GM18499 (cell line): ENCODE data around the gene TPM1.
"Not testable (repeated sequence)": the region's sequence is repeated elsewhere in the genome, so short reads cannot be mapped to it uniquely, and the experiment has no call there.

Experiments used
- ATAC-seq: cut with Tn5 transposase; IDR thresholded peaks from one replicate; pipeline ENCODE4 v1.9.1; 2021; ENCODE audit warnings: moderate number of reproducible peaks; ENCODE audit not compliant: insufficient read depth, unreplicated experiment

Gene TPM1

GRCh38 chr15:63089260-63090043 lies 46.9 kb downstream of the TPM1 start:
- no peak for ATAC-seq

- no peak for ATAC-seq
Measured at GRCh38 chr15:63090472-63090871, 47.9 kb downstream of the TPM1 start.

GRCh38 chr15:63090887-63091286 lies 48.3 kb downstream of the TPM1 start:
- no peak for ATAC-seq

- no peak for ATAC-seq
Measured at GRCh38 chr15:63091679-63092446, 49.3 kb downstream of the TPM1 start.

- no peak for ATAC-seq
Measured at GRCh38 chr15:63093486-63094205, 51.1 kb downstream of the TPM1 start.

GRCh38 chr15:63094495-63094931 lies 52.0 kb downstream of the TPM1 start:
- no peak for ATAC-seq

- no peak for ATAC-seq
Measured at GRCh38 chr15:63096178-63096577, 53.6 kb downstream of the TPM1 start.

- ATAC-seq, result not testable (repeated sequence)
Measured at GRCh38 chr15:63098901-63099300, 56.4 kb downstream of the TPM1 start.

- ATAC-seq, result not testable (repeated sequence)
Measured at GRCh38 chr15:63099581-63099980, 57.0 kb downstream of the TPM1 start.

GRCh38 chr15:63103416-63103815 lies 60.9 kb downstream of the TPM1 start:
- no peak for ATAC-seq

- ATAC-seq, result no peak
Measured at GRCh38 chr15:63104727-63105126, 62.2 kb downstream of the TPM1 start.

- ATAC-seq, result not testable (repeated sequence)
Measured at GRCh38 chr15:63105354-63105753, 62.8 kb downstream of the TPM1 start.

GRCh38 chr15:63107895-63108546 lies 65.5 kb downstream of the TPM1 start:
- no peak for ATAC-seq

GRCh38 chr15:63109498-63109897 lies 67.0 kb downstream of the TPM1 start:
- ATAC-seq, result no peak

- ATAC-seq, result no peak
Measured at GRCh38 chr15:63109920-63110319, 67.4 kb downstream of the TPM1 start.

- no peak for ATAC-seq
Measured at GRCh38 chr15:63110428-63111026, 68.0 kb downstream of the TPM1 start.

- ATAC-seq, result no peak
Measured at GRCh38 chr15:63111481-63111880, 68.9 kb downstream of the TPM1 start.

- no peak for ATAC-seq
Measured at GRCh38 chr15:63112871-63113270, 70.3 kb downstream of the TPM1 start.

GRCh38 chr15:63114465-63114864 lies 71.9 kb downstream of the TPM1 start:
- ATAC-seq, result no peak
